Stimulated activated CD8-positive, alpha-beta memory T cell treated with anti-CD3 and anti-CD28 coated beads, Interleukin-15, amount 100 ng/mL, for 1 hour (primary cell): ENCODE results near the gene GPS2.
"Not testable (repeated sequence)": the region's sequence is repeated elsewhere in the genome, so short reads cannot be mapped to it uniquely, and the experiment has no call there.

ENCODE experiments used
- DNase-seq: peaks from one replicate; pipeline ENCODE4 v3.0.0-alpha.2; 2020; ENCODE audit warnings: low read depth

GPS2 gene

DNA sequence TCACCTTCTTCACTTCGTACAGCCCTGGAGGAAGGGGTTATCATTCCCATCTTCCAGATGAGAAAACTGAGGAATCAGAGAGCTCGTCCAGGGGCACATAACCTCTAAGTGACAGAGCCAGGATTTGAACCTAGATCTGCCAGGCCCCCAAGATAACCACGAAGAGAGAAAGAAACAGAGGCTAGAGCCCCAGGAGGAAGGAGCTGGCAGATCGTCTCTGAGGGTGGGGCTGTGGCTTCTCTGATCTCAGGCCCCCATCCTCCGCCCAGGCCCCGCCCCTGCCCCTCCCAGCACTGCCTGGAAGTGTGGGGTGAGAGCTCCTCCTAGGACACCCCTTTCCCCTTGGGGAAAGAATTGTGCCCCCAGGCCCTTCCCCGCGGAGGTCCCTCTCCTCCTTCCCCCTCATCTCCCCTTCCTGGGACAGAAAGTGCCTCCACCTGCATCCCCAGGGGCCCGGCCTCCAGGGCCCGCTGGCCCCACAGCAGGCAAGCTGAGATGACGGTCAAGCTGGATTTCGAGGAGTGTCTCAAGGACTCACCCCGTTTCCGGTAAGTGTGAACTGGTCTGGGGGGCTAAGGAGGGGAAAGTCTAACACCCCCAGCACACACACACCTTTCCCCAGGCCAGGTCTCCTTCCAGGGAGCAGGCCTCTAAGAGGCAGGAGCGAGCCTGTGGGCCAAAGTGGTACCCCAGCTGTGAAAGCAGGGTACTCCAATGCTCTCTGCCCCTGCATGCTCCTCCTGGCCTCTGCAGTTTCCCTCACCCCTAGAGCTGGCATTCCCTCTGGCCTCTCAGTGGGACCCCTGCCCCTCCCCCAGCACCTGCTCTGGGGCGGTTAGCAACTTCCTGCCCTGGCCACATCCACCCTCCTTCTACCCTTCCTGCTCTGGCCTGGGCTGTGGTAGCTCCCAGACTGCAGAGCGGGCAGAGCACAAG is 21.3 kb upstream of the GPS2 start, which contains the start of gene ACAP1:
Gene ACAP1 (plus strand): TSS at position 290 of the 936 bp plus-strand sequence. CDS start 206 bp downstream, at position 496.
- DNase-seq: peak; percentile 77

DNA sequence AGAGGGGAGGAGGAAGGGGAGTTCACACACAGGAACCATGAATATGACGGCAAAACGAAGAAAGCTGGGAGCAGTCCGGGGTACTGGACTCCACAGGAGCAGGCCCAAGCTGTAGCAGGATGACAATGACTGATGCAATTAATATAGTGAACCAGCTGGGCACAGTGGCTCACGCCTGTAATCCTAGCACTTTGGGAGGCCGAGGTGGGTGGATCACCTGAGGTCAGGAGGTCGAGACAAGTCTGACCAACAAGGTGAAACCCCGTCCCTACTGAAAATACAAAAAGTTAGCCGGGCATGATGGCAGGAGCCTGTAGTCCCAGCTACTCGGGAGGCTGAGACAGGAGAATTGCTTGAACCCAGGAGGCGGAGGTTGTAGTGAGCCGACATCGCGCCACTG is 20.6 kb upstream of the GPS2 start:
- DNase-seq: not testable (repeated sequence)

DNA sequence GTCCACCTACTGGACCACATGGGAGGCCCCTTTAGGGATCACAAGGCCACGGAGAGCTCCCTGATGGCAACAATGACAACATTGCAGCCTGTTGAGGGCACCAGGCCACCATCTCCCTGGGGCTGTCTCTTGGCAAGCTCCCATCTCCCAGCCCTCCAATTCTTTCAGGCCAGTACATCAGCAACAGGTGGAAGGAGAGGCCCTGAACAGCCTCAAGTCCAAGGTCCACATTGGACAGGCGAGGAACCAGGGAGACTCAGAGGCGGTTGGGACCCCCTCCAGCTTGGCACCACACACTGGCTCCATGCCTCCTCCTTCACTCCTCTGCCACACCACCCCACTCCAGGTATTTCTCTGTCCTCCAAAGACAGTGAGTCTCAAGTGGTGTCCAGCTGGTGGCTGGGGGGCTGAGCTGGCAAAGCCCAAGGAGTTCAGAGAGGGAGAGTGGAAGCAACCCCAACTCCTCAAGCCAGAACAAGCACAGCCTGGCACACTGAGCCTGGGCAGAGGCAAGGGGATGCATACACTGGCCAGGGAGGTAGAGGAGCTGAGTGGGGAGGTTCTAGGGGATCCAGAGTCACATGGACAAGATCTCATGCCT is 19.9 kb upstream of the GPS2 start:
- DNase-seq: no peak

DNA sequence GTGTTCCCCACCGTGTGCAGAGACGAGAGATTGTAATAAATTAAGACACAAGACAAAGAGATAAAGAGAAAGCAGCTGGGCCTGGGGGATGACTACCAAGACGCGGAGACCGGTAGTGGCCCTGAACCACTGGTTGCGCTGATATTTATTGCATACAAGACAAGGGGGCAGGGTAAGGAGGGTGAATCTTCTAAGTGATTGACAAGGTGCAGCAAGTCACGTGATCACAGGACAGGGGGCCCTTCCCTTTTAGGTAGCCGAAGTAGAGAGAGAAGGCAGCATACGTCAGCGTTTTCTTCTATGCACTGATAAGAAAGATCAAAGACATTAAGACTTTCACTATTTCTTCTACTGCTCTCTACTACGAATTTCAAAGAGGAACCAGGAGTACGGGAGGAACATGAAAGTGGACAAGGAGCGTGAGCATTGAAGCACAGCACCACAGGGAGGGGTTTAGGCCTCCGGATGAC is 17.5 kb upstream of the GPS2 start:
- not testable (repeated sequence) for DNase-seq

DNA sequence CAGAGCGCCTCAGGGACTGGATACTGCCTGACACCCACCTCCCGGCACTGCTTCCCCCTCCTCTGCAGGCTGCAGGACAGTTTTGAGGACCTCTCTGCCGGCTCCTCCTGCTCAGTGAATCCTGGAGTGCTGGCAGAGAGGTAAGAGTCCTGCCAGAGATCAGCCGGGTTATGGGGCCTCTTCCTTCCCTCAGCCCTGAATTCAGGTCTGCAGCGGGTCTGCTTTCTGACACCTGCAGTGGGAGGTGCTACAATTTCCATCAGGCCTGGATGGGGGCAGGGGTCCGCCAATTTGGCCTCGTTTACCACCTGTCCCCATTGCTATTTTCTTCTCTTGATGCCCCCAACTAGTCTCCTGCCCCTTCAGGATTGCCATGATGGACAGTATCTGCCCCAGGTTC is 17.0 kb upstream of the GPS2 start:
- no peak for DNase-seq

DNA sequence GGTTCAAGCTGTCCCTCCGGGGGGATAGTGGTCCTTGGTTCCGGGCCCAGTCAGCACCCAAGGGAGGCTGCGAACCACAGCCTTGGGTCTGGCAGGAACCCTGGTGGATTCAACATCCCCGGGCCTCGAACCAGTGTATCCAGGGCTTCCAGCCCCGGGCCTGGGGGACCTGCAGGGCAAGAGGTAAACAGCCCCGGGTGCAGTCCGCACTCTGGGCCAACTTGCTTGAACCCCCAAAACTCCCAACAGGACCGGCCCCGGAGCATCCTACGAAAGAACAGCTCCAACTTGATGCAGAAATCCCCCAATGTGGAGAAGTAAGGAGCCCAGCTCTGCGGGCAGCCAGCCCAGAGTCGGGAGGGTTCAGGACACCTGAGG is 15.5 kb upstream of the GPS2 start:
- no peak for DNase-seq

DNA sequence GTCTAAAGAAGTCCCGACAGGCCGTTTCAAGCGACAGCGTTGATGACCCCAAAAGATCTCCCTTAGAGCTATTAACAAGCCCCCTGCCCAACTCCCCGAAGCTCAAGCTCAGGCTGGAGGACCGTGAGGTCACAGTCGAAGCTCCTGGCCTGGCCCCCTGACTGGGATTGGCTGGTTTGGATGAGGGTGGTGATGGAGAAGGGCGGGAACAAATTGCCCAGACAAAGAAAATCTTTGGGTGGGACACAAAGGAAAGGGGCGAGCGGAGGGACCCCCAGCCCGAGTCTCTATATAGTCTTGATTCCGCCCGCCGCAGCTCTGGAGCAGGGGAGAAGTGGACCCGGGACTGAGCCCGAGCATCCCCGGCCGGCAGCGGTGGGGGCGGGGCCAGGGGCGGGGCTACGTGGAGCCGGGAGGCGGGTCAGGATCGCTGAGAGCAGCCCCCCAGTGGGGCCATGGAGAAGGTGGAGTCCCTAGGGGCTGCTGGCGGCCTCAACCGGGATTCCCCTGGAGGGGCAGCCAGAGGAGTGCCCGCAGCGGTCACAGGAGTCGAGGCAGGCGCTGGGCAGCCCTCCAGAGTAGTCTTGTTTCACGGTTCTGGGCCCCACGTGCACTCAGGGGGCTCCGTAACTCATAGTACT is 15.0 kb upstream of the GPS2 start:
- DNase-seq: peak; percentile 49

DNA sequence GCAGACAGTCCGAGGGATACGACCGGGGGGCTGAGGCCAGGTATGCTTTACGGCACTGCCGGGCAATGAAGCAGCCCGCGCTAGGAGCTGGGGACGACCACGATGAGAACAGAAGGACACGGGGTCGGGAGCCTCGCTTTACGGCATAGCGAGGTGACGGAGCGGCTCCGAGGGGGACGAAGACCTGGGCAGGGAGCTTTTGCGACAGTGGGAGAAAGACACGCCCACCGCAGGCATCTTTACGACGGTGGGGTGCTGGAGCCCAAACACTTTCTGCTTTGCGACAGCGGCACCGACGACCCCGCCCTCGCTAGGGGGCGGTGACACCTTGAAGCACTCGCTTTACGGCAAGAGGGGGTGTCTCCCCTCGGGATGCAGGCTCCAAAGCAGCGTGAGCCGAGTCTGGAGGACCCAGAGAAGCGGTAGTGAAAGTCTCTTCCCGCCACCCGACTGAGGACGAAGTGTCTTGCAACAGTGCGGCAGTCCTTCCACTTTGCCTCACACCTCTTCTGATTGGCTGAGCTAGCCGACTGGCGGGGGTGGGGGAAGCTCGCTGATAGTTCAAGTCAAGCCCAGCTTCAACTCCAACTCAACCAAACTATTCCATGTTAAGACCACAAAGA is 14.3 kb upstream of the GPS2 start:
- DNase-seq: peak; percentile 92

DNA sequence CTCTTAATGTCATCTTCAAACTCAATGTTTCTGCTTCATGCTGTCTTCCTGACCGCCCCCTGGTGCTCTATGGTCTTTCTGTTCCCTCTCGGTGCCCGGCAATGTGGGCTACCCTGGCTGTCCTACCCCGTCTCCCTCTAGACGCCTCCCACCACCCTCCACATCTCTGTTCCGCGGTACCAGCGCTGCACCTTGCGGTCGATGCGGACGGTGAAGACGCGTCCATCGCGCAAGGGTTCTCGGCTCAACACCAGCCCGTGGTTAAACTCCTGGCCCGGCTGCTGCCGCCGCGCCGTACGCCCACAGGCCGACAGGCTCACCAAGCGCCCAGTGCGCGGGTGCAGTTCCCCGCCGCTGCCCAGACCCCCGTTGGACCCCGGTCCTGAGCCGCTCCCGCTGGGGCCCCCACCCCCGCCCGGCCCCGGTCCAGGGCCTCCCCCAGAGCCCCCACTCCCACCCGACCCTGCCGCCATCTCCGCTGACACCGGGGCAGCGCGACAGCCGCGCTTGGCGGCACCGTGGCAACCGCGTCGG is 13.7 kb upstream of the GPS2 start, which contains the start of gene NEURL4:
Gene NEURL4 (minus strand): TSS at position 496 of the 534 bp plus-strand sequence. CDS start 23 bp downstream, at position 473.
- DNase-seq: no peak

DNA sequence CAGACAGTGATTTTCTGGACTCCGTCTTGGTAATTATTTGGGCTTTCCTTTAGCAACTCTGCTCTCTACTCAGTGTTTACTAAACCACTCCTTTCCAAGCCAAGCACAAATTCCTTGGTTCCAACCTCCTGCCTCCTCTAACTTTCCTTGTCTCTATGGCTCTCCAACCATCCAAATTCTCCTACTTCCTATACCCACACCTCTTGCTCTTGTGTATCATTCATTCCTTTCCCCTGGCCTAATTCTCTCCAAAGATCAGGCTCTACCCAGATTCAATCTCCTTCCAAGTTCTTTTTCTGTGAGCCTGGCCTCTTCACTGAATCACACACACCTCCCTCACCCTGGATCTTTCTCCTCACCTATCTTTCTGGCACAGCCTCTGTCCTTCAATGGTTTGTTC is 12.8 kb upstream of the GPS2 start:
- DNase-seq: no peak

DNA sequence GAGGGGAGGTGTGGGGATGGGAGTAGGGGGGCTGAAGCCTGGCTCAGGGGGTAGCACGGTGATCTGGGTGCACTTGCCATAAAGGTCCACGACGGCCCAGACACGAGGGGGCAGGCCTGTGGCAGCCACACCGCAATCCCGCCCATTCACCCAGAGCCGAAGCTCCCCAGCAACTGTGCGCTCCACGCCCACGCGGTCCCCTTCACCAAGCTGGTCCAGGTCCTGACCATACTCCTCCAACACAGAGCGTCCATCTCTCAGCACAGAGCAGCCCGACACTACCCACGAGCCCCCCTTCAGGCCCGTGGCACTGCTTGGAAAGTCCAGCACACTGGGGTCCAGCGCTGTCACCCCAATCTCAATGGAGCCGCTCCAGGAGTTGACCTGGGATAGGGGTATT is 12.3 kb upstream of the GPS2 start:
- DNase-seq: no peak

DNA sequence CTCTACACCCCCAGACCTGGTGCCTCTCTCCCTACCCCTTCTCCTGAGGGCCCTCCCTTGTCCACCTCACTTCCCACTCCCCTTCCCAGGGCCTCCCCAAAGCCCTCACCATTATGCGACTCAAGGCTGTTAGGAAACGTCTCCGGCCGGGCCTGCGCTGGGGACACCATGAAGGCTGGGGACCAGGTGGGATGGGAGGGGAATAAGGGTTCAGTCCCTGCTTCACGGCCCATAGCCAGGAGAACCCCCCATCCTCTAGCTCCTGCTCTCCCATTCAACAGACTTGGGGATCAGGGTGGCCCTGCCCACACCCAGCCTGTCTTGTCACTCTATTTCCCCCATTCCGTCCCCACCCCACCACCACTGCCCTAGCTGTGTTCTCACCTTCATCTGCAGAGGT is 11.9 kb upstream of the GPS2 start:
- DNase-seq: no peak

DNA sequence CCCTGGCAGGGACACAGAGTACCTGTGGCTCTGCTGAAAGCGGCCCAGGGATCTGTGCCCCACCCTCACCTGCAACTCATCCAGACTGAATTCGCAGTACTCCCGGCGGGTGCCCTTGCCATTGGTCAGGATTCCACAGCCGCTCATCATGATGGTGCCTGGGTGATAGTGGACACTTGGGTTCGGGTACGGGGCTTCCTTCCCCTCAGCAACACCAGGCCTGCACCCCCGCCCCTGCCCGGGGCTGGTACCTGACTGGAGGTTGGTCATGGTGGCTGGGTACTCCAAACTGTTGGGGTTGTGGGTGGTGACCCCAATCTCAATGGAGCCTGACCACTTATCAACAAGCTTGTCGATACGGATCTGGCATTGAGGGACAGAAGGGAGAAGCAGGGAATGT is 11.0 kb upstream of the GPS2 start:
- no peak for DNase-seq

DNA sequence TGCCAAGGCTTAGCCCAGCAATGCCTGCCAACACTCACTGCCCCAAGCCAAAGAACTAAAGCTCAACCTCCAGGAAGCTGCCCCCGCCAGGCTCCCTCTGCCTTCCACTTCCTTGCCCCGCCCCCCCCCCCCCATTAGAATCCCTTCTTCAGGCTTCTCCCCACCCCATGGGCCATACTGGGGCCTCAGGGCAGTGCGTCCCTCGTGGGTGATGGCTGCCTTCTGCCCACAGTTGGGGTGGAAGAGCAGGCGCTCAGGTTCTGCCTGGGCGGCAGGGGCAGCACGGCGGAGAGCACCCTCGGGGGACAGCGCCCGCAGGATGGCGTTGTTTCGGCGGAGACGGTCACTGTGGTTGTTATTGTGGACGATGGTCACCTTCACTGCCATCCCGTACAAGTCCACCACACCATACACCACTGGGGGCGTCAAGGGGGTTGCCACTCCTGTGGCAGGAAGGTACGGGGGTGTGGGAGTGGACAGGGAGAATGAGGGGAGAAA is 9.9 kb upstream of the GPS2 start:
- DNase-seq: no peak

DNA sequence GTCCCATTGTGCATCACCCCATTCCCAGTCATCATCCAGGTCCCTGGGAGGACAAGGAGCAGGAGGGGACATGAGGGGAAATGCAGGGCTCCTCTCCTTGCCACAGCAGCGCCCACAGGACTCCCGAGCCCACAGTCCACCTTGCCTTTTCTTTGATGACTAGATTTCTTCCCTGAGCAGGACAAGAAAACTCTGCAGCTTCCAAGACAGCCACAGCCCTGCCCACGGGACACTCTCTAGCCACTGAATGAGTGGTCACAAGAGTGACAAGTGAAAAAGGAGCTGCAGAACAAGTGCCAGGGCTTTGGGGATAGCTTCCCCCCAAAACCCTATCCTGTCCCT is 9.2 kb upstream of the GPS2 start:
- DNase-seq: no peak

DNA sequence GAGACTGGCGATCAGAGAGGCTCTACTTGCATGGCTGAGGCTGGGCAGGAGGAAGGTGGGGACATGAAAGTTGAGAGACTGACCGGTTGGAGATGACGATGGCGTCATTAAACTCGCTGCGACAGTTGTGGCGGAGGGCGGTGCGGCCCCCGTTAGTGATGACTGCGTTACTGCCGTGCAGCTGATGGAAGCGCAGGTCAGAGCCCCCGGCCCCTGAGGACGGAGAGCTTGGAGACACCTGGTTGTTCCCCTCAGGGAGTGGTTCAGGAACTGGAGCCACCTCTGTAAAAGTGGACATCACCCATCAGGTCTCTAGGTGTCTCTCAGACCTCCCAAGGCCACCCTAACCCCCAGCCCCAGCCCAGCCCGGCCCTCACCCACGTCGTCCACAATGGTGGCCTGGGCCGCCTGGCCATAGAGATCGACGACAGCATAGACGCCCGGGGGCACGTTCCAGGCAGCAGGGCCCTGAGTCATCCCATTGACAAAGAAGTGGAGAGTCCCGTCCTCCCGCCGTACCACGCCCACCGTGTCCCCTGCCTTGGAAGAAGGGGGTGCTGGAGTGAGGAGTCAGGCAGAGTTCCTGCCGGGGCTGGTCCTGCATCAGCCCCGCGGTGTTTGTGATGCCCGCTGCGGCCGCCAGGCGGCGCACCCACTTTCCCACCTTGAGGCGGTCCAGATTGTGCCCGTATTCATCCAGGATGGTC is 8.7 kb upstream of the GPS2 start:
- DNase-seq: peak; percentile 45

DNA sequence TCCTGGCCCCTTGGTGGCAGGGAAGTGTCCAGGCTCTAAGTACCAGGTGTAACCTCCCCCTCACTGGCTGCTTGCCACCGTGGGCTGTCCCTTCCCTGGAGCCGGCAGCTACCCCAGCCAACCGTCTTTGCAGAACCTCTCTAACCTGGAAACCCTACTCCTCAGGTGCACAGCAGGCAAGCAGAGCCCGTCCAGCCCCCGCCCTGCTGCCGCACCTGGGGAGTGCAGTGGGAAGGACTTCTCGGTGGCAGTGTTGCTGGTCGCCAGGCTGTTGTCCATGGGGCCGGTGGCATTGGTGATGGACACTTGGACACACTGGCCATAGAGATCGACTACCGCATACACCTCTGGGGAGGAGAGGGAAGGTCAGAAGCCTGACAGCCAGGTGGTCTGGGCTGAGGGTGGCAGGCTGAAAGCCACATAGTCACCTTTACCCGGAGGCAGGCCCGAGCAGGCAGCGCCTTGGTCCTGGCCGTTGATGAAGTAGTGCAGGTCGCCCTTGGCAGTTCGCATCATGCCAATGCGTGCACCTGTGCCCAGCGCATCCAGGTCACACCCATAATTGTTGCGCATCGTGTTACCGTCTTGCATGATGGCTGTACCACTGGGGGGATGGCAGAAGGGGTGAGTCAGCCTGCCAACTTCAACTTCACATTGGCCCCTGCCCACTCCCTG is 7.5 kb upstream of the GPS2 start:
- no peak for DNase-seq

DNA sequence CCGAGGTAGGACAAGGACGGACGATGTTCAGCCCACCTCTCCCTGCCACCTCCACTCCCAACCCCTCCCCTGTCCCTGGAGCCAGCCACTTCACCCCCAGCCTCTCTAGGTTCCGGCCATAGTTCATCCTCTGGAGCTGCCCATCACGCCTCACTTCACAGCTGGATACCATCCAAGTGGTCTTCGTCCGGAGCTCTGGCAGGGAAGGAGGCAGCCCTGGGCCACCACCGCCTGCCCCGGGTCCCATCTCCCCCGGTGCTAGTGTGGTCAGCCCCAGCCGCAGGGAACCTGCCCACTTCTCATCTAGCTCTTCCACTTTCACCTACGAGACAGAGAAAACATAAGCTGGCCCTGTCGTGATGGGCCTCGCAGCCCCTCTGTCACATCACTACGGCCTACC is 6.3 kb upstream of the GPS2 start:
- no peak for DNase-seq

DNA sequence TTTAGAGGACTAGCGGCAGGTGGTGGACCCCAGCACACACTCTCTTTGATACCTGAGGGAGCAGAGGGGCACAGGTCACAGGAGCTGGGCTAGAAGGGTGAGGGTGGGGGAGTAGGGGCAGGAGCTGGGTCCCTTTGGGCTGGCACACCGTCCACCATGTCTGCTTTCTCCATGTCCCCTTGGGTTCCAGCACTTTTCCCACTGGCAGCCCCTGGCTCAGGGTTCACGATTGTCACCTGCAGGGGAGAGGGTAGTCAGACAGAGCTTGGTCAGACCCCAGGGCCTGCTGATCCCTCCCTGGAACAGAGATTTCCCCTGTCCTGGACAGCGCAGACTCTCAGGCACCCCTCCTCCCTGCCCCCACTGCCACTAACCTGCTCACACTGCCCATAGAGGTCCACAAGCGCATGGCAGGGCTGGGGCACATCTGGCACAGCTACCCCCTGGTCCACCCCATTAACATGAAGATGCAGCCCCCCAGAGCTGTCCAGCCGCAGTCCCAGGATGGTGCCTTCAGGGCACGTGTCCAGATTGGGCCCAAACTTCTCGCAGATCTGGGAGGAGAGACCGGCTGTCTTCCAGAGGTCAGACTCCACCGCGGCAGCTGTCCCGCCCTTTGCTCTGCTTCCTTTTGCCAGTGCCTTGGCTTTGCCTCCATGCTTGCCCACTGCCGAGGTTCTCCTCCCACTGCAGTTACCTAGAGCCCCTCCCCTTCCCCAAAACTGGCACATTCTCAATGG is 3.1 kb upstream of the GPS2 start:
- no peak for DNase-seq
